HG02571 (cell line): Measurements from ENCODE around the gene ASGR1.

Experiments
- ATAC-seq: cut with Tn5 transposase; IDR thresholded peaks from one replicate; pipeline ENCODE4 v1.9.1; 2021; ENCODE audit warnings: mild to moderate bottlenecking, moderate library complexity; ENCODE audit not compliant: unreplicated experiment

The ASGR1 gene, protein sequence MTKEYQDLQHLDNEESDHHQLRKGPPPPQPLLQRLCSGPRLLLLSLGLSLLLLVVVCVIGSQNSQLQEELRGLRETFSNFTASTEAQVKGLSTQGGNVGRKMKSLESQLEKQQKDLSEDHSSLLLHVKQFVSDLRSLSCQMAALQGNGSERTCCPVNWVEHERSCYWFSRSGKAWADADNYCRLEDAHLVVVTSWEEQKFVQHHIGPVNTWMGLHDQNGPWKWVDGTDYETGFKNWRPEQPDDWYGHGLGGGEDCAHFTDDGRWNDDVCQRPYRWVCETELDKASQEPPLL

DNA sequence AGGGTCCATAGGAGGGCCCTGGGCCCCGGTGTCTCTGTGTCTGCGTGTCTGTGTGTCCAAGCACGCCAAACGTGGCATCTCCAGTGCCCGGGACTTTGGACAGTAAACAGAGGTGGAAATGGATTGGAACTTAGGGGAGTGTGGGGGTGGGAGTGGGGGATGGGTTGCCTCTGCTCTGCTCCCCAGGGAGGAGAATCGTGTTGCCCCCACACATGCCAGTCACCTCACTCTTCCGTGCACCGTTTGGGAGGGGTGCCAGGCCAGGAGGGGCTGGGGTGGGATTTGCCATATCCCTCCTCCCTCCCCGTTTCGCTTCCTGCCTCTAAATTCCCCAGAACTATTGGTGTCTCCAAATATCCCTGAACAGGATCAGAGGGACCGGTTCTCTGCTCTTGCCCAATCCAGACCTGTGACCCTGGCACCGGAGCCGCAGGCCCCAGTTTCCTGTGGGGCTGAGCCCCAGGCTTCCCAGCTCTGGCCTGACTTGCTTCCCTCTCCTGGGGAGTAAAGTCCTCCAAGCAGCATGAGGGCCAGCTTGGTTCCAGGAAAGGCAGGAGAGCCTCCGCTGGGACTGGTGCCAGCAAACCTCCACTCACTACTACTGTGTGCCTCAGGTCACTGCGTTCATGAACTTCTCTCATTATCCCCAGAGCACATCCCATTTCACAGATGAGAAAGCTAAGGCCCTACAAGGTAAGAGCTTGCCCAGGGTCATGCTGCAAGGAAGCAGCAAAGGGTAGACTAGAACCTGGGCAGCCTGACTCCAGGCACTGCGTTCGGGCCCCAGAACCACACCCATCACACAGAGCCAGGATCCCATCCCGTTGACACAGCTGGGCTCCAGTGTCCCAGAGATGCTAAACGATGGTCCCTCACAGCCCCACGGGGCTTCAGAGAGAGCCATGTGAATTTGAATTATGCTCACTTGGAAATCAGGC lies at the start of gene ASGR1:
TSS of gene ASGR1 (minus strand) at position 54 of the 938 bp plus-strand sequence. CDS start 807 bp downstream, outside the sequence.
- no peak for ATAC-seq

DNA sequence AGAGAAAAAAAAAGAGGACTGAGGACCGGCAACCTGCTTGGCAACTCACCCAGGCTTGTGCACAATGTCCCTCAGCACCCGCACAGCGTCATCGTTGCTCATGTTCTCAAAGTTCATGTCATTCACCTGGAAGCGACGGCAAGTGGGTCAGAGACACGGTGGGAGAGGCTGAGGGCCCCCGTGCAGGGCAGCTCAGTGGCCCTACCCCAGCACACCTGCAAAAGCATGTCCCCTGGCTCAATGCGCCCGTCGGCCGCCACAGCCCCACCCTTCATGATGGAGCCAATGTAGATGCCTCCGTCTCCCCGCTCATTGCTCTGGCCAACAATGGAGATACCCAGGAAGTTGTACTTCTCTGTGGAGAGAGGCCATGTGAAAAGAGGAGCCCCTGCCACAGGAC lies 49.8 kb upstream of the ASGR1 start:
- no peak for ATAC-seq

DNA sequence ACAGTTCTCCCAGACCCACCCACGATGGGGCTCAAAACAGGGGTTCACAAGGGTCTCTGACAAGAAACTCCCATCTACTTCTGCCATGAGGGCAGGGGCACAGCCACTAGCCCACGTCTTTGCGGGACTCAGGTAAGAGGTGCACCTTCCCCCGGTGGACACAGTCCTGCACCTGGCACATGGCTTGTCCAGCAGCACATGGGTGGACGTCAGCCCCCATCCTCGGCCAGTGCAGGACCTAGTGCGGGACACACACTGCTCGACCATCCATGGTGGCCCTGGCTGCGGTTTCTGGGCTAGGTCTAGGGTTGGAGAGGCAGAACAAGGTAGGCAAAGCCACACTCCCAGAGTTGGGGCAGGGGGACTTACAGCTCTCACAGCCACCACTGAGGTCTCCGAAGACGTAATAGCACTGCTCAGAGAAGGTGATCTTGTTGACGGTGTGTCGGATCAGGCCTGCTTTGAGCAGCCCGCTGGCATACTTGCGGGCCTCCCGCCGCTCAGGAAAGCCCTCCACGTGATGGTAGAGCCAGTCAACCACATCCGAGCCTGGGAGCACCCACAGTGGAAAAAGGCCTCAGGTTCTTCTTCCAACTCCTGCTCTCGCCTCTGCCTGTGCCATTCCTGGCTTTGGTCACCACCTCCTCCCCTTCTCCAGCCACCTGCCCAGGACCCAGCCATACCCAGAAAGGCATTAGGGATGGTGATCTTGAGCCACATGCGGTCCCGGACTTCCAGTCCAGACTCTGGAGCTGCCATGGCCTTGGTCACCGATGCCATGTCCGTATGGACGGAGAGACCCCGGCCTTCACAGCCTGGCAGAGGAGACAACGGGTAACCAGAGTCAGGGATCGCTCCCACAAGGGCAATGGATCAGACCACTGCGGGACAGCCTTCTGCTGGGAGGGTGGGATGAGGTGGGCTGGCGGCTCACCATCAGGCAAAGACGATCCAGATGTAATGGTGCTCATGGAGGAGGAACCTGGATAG lies 47.8 kb upstream of the ASGR1 start:
- no peak for ATAC-seq

DNA sequence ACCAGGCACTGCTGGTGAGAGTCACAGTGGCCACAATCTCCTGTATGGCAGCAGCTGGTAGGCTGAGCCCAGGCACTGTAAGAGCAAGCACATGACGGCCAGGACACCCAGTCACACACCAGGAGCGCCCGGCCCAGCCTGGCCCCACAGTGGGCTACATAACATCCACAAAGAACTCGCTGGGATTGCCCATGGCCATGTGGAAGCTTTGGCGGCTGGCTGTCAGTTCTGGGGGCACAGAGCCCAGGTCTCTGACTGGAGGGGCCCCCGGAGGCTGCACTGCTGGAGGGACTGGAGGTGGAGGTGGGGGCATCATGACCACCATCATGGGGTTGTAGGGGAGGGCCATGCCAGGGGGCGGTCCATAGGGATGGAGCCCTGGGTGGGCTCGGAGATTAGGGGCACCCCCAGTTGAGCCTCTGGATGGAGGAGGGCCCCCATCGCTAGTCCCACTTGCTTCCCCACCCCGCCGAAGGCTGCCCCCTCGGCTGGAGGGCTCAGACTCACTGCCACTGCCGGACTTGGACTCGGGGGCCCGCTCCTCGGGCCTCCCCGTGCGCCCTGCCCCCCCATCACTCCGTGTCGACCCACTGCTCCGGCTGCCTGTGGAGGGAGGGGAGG lies 46.7 kb upstream of the ASGR1 start:
- no peak for ATAC-seq

DNA sequence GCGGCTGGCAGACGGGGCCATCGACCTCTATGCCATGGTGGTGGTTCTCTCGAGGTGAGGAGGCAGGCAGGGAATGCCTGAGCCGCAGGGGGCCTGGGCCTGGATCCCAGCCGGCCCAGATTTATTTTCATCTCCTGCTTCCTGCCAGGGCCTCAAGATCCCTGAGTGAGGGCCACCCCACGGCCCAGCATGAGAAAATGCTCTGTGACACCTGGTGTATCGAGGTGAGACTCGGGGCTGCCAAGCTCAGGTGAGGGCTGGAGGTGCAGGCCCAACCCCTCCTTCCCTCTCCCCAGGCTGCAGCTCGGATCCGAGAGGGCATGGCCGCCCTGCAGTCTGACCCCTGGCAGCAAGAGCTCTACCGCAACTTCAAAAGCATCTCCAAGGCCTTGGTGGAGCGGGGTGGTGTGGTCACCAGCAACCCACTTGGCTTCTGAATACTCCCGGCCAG lies 45.5 kb upstream of the ASGR1 start:
- no peak for ATAC-seq

DNA sequence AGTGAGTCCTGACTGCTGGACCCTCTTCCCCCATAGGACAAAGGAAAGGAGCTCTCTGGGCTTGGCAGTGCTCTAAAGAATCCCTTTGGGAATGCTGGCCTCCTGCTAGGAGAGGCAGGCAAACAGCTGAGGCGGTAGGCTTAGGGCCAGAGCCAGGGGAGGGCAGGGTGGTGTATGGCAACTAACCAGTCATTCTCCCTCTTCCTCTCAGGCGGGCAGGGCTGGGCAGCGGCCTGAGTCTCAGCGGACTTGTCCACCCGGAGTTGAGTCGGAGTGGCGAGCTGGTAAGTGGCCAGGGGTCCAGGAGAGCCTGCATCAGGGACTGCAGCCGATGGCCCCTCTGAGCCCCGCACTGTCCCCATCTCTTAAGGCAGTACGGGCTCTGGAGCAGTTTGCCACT lies 44.9 kb upstream of the ASGR1 start:
- ATAC-seq: no peak

DNA sequence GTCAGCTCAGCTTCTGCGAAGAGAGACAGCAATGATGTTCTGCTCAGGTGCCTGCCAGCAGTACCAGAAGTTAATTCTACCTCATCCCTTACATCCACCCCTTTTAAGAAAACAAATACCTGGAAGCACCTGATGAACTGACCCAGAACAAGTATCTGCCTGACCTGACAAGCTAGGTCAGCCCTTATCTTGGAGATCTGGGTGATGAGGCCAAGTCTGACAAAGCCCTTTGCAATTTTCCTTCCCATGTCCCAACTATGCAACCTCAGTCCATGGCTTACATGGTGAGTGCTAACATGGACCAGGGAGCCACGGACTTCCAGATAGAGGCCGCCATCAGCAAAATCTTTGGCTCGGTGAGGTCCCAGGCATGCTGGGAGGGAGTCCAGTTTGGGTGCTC lies 44.2 kb upstream of the ASGR1 start:
- no peak for ATAC-seq

DNA sequence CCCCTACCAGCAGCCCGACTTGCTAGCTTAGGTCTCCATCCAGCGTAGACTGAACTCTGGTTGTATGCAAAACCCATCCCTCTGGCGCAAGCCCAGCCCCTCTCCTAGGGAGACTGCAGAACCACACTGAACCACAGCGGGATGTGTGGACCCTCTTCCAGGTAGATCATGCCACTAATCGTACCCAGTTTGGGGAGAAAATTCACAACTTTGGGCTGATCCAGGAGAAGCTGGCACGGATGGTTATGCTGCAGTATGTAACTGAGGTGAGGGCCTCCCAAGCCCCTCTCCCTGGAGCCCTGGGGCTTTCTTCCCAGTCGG lies 43.8 kb upstream of the ASGR1 start:
- no peak for ATAC-seq

DNA sequence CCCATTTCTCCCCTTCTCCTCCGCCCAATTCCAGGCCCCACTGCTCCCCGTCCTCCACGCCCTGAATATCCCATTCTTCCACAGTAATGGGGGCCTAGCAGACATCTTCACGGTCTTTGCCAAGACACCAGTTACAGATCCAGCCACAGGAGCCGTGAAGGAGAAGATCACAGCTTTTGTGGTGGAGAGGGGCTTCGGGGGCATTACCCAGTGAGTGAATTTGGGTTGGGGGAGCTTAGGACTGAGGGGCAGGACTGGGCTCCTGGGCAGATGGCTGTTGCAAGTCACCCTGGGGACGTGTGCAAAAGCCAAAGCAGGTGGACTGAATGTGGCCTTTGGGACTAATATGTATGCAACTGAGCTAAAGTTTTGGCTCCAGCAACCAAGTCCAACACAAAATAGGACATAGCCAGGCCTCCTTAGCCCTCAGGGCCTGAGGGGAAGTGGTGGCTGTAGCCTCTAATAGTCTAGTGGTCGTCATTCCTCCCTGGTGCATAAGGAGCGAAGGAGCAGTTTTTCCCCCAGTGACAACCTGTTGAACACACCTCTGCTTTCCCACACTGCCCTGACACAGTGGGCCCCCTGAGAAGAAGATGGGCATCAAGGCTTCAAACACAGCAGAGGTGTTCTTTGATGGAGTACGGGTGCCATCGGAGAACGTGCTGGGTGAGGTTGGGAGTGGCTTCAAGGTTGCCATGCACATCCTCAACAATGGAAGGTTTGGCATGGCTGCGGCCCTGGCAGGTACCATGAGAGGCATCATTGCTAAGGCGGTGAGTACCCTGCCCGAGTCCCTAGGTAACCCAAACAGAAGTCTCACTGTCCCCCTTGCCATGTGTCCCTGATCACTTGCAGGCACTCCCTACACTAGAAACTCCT lies 43.2 kb upstream of the ASGR1 start:
- ATAC-seq: no peak

DNA sequence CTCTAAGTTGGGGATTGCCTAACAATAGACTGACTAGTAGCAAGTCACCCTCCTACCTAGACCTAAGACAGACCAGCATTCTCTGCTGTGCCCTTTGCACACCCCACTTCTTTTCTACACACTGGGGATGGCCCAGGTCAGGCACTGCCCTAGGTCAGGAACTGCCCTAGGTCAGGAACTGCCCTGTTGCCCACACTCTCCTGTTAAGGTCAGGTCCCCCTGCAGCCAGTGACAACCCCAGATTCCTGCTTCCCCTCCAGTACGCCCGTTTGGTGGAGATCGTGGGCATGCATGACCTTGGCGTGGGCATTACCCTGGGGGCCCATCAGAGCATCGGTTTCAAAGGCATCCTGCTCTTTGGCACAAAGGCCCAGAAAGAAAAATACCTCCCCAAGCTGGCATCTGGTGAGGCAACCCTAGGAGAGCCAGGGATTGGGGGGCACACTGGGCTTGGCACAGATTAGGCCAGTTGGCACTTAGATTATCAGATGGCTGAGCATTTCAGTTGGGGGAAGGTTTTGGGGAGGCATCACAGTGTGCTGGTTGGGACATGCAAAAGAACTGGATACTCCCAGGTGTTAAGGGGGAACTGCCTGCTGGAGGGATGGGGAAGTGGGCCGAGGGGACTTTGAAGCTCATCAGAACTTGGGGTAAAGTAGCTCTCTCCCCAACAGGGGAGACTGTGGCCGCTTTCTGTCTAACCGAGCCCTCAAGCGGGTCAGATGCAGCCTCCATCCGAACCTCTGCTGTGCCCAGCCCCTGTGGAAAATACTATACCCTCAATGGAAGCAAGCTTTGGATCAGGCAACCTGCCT lies 42.3 kb upstream of the ASGR1 start:
- no peak for ATAC-seq

DNA sequence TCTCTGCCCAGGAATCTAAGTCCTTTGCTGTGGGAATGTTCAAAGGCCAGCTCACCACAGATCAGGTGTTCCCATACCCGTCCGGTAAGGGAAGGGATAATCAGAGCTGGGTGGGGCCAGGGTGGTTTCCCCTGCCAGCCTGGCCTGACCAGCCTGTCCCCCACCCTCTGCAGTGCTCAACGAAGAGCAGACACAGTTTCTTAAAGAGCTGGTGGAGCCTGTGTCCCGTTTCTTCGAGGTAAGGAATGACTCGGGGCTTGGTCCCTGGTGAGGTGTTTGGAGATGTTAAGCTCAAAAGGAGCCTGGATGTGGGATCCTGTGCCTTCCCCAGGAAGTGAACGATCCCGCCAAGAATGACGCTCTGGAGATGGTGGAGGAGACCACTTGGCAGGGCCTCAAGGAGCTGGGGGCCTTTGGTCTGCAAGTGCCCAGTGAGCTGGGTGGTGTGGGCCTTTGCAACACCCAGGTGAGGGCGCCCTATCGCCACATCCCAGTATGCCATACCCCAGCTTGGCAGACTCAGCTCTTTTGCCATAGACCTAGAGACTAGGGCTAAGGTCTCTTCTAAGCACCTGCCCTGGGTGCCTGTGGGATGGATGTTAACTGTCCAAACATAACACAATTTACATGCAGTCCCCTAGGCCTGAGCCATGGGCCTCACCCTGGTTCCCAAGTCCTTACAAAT lies 41.6 kb upstream of the ASGR1 start:
- ATAC-seq: no peak

DNA sequence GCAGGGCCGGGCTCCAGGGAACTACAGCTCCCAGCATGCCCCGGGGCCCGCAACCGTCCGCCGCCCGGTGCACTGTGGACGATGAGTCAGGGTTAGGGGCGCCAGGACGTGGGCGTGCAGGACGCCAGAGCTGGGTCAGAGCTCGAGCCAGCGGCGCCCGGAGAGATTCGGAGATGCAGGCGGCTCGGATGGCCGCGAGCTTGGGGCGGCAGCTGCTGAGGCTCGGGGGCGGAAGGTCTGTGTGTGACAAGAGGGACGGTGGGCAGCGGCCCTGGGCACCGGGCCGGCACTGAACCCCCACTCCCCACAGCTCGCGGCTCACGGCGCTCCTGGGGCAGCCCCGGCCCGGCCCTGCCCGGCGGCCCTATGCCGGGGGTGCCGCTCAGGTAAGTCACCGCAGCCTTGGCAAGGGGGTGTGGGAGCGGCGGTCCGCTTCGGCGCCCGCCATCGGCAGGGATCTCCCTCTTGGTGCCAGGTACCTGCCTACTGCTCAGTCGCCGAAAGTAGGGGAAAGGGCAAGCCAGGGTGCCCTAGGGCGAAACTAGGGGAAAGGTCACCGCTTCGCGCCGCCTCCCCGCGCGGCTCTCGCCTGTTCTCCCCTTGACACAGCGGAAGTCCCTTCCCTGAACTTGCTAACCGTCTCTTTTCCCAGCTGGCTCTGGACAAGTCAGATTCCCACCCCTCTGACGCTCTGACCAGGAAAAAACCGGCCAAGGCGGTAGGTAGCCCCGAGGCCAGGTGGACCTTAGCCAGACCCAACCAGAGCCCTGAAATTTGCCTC lies 40.8 kb upstream of the ASGR1 start, which contains the start of the genes ACADVL and DLG4:
TSS of gene ACADVL (plus strand) at position 127 of the 781 bp plus-strand sequence. CDS start at position 174, 47 bp downstream.
TSS of gene DLG4 (minus strand) at position 25 of the 781 bp plus-strand sequence.
- peak; percentile 53 for ATAC-seq

DNA sequence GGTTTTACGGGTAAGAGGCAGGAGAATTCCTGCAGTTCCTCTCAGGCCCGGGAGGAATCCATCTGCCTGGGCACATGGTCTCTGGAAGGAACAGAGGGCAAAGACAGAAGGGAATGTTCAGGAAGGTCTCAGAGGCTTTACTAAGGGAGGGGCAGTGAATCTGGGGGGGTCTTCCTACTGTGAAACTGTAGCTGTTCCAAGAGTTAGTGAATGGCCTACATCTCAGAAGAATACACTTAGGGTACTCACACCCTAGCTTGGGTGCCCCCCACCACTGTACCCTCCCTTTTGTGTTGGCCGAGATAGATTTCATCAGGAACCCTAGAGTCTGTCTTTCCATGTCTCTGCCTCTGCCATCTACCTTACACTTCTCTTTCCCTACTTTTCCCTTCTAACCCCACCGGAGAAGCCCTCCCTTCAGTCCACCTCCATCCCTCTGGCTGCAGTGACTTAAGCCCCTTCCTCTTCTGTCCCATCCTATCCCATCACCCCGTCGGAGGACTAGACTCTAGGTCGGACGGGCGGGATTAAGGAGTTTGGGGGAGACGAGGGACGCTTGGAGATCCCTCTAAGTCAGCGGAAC lies 40.1 kb upstream of the ASGR1 start:
- ATAC-seq: no peak

DNA sequence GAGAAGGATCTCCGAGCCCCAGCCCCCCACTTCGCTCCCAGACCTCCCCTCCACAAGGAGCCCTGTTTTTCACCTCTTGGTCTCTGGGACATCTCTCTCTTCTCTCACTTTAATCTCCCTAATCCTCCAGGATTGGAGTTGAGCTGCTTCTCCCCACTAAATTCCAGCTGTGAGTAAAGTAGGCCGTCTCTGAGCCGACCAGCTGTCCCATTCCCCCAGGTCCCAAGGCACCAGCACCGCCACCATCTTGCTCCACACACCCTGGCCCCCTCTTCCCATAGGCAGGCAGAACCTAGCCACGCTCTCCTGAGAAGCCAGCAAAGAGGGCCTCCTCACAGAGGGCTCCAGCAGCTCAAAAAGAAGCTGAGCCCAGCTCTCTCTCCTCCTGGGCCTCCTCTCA lies 39.6 kb upstream of the ASGR1 start:
- no peak for ATAC-seq

DNA sequence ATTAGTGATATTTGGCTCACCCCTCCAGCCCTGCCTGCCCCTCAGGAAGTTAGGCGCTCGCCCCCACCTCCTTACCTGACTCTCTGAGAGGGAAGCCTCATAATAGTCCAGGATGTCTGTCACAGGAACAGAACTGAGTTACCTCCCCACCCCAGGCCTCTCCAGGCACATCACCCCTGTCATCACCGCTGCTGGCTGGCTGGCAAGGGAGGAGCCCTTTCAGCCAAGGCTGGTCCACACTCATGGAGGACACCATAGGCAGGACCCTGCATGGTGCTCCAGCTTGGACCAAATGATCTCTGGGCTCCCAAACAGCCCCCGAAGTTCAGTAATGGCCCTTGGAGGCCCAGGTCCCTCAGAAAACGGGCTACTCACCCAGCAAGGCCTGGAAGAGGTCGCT lies 39.0 kb upstream of the ASGR1 start:
- no peak for ATAC-seq

DNA sequence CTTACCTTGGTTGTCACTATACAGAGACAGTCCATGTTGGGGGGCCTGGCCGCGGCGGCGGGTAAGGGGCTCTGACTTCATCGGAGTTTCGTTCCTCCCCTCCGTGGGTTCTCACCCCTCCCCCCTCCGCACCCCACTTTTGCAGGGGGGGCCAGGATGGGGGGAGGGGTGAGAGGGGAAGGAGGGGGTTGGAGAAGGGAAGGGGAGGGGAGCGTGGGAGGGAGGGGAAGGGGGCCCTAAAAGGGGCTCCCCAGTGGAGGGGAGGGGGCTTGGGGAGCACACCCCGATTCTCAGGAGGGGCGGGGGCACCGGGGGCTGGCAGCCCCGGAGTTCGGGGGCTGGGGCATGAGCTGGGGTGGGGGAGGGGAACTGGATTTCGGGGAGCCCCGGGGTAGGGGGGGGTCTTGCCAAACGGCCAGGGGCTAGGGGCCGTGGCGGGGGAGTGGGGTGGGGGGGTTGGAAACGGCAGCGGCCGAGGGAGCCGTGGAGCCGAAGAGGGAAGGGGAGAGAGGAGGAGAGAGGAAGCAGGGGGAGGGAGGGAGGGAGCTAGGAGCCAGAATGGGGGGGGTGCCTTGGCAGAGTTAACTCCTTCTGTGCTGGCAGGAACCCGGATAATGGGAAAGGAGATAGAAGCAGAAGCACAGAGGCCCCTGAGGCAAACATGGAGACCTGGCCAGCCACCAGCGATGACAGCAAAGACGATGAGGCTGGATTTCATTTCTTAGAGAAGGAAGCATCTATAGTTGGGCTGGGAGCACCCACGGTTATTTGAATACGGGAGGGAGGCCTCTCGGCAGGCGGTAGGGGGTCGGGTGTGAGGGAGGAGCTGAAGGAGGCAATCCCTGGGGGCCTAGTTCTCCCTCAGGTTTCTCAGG lies 38.2 kb upstream of the ASGR1 start:
- ATAC-seq: no peak
